ENCODE results near the gene C18orf32. TPM values are rescaled to one million over a fixed set of nuclear protein-coding genes. Genes with fewer than 3 reads are reported as not detected.

The C18orf32 gene
- total RNA-seq: 11.9 and 18.5 TPM in 2 replicates

GRCh38 chr18:49486953-49487710, at the start of gene C18orf32:
Gene C18orf32 (minus strand): TSS chr18:49487234. CDS start chr18:49483748, 3,486 bp downstream.

GRCh38 chr18:49491857-49492693, 5.0 kb upstream of the C18orf32 start, which contains the start of gene RPL17:
Gene RPL17 (minus strand): TSS chr18:49492465.

Other genes starting within 250 kb of the C18orf32 start
- 55.0 TPM in 2 replicates for gene DYM, start 26.6 kb downstream of the C18orf32 start, total RNA-seq
- gene RPL17, start 5.2 kb upstream of the C18orf32 start, total RNA-seq: 1,937 and 2,214 TPM in 2 replicates
- 10.8 and 13.7 TPM in 2 replicates for gene LIPG, start 74.8 kb upstream of the C18orf32 start, total RNA-seq